GM18517 (cell line): Measurements from ENCODE around the gene KLF12.

Experiments used
- ATAC-seq: cut with Tn5 transposase; IDR thresholded peaks from one replicate; pipeline ENCODE4 v1.9.1; 2021; ENCODE audit warnings: mild to moderate bottlenecking, moderate library complexity; ENCODE audit not compliant: unreplicated experiment

Gene KLF12

DNA sequence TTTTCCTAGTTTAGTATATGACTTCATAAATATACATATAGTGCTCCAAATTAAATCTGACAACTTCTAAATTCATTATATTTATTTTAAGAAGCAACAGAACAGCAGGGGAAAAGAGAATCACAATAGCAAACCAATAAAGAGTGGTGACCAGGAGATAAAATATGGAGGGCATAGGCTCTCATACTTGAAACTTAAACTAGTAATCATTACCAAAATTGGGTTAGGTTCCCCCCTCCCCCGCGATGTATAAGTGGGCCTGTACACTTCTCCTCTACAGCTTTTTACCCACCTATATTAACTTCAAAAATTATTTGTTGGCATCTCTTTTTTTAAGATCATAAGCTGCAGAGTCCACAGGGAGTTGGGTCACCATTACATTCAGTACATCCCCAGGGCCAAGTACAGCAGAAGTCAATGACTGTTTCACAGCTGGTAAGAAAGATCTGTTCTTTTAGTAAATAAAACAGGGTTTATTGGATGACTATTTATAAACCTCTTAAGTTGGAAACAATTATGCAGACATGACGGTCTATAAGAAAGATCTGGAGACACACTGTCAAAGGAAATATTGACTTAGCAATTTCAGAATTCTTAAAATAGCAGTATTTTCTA, 29.4 kb downstream of the KLF12 start:
- no peak for ATAC-seq

DNA sequence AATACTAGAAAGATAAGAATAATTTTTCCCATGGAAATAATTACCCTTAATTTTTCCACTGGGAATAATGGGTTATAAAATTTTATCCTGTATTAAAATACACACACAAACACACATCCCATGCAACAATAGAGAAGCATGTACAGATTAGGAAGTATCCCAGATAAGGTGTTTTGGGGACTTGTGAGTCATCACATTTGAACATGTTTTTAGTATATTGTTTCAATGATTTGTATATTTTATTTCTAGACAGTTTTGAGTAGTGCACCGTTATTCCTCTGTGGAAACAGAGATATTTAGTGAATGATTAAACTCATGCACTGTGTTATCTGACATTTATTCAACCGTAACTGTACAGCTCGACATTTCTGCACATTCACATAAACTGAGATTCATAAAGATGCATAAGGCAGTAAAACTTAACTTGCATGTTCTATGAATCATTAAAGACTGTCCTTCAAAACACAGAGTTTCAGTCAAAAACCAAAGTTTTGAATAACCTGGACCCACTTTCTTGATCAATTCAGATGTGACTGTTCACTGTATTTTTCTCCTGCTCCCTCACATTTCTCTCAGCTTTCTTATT, 30.1 kb downstream of the KLF12 start:
- ATAC-seq: no peak

DNA sequence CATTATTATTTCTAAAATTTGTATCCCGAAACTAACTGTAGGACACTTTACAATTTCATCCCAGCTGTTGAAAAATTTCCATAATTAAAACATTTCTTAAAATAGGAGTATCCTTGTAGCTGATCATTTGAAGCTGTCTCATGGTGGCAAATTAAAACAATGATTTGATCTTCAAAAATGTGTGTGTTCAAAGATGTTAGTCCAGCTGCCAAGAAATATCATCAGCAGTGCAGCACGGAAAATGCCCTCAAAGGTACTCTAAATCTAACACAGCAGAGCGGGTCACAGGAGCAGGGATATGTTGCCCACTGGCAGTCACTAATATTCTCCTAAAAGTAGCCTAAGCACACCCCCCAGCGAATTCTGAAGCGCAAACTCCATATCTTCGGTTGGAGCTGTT, 31.0 kb downstream of the KLF12 start:
- no peak for ATAC-seq

DNA sequence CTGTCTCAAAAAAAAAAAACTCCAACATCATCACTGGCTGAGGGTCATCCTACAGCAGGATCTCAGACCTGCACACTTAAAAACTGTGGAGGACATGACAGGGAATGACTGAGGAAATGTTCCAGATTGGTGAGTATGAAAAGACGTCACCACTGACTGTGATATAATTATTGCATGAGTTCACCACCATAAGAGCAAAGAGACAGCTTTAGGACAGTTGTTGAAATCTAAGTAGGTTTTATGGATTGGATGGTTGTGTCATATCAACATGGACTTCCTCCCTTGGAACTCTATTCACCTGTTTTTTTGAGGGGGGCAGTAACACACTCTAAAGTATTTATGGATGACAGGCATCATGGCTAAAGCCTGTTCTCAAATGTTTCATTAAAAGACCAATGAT, 31.5 kb downstream of the KLF12 start:
- ATAC-seq: no peak

DNA sequence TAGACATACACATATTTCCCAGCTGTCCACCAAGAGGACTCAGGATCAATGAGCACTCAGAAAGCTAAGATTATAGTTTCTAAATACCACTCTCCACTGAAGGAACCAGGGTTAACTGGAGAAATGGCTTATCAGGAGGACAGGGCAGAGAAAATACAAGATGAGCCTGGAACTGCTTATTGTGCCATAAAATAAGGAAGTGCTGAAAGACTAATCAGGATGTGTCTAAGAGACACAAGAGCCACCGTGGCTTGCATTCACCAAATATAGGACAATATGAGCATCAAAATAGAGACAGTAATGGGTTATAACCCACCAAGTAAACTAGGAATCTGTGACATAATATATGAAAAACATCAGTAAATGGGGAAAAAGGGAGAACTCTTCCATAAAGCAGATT, 32.8 kb downstream of the KLF12 start:
- ATAC-seq: no peak

DNA sequence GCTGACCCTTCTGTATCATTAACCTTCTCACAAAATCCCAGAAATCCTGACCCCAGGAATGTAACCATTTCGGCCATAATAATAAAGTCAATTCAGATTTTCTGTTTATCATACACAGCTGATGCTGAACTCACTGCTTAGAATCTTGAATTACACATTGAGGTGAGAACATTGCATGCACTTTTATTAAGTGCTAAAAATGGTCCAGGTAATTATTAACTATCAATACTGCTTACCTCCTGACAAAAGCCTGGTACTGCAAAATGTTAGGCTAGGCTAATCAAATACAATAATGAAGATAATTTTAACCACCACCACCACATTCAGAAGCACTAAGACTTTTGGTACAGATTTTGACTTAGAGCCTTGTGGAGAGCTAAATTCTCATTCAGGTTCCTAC, 36.1 kb downstream of the KLF12 start:
- ATAC-seq: no peak

DNA sequence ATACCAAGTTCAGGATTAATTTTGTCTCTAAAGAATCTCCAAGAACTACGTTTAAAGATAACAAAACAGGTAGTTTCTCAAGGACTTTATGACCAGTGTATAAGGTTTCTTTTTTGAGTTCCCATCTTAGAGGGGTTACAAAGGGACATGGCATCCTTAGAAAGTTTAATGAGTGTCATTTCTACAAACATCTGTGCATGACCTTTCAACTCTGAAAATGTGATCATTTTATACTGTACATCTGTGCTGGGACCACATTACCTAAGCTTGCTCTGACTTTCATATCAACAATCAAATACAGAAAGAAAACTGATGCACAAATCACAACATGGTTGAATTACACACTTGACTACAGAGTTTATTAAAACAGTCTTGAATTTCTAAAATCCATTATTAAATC, 37.1 kb downstream of the KLF12 start:
- no peak for ATAC-seq

DNA sequence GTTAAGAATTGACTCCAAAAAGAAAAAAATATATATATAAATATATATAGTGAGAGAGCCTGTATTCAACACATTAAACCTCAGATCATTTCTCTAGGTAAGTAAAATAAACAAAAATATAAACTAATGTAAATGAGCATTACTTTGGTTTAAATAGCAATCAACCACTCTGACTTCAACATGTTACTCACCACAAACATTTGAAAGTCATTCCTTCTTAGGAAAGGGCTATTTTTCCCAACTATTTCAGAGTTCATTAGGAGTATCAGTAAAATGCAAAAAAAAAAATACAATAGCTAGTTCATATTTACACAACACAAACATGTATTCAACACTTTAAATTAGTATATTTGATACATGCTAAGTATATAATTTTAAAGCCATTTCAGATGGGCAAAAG, 40.5 kb downstream of the KLF12 start:
- ATAC-seq: no peak

DNA sequence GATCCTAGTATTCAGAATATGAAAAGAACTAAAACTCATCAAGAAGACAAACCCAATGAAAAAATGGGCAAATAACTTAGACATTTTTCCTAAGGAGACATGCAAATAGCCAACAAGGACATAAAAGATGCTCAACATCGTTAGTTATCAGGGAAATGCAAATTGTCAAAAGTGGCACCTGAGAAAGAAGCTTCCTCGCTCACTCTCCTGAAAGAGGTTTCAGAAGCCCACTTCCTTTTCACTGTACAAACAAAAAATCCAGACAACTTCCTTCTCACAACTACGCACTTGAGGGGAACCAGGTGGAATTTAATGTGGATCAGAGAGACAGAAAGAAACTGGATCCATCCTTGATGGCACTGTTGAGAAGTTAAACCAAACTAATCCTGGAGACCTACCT, 41.5 kb downstream of the KLF12 start:
- no peak for ATAC-seq

DNA sequence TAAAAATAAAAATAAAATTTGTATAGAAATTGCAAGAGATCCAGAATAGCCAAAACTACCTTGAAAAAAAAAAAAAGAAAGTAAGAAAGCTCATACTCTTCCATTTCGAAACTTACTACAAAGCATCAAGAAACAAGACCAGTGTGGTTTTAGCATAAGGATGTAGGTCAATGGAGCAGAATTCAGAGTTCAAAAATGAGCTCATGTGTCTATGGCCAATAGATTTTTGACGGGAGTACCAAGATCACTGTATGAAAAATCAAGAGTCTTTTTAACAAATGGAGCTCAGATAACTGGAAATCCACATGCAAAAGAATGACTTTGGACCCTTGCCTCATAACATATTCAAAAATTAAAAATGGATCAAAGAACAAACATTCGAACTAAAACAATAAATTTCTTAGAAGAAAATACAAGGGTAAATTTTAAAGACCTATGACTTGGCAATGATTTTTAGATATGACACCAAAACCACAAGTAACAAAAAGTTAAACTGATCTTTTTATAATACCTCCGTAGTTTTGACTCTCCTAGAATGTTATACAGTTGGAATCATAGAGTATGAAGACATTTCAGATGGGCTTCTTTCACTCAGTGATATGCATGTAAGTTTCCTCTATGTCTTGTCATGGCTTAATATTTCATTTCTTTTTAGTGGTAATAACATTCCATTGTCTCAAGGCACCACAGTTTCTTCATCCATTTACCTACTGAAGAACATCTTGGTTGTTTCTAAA, 43.2 kb downstream of the KLF12 start:
- ATAC-seq: no peak

DNA sequence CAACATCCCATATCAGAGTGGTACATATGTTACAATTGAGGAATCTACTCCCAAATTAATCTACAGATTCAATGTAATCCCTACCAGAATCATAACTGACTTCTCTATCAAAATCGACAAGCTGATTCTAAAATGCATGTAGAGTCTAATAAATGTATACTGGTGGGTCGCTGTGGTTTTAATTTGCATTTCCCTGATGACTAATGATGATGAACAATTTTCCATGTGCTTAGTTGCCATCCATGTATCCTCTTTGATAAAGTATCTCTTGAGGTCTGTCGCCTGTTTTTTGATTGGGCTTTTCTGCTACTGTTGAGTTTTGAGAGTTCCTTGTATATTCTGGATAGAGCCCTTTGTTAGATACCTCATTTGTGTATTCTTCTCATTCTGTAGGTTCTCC, 43.8 kb downstream of the KLF12 start:
- no peak for ATAC-seq

DNA sequence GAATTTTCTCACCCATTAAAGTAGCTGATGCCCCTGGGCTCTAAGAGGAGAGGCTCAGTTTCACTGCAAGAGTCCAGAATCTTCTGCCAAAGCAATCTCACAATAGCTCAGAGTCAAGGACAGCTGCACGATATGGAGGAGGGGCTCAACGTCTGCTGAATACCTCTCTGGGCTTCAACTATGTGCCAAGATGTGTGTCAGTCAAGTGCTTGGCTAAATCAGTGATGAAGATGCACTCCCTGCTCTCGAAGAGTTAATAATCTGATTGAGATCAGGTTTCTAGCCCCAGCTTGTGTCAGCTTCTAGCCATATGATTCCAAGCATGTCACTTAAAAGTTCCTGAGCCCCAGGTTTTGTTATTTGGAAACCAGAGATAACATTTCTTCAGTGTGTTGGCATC, 46.8 kb downstream of the KLF12 start:
- ATAC-seq: no peak
